OCI-LY7 (cell line): ENCODE results near the gene DNAJA3.

Experiments
- CTCF ChIP-seq: fragments of 200-600 bp; sonication (generic); conservative IDR thresholded peaks from 2 replicates; pipeline ENCODE4 v1.5.1; 2014; ENCODE audit warnings: mild to moderate bottlenecking, antibody characterized with exemption, low read length, moderate library complexity, mixed read lengths
- EZH2phosphoT487 ChIP-seq: fragments of 200-600 bp; sonication (generic); IDR thresholded peaks from 2 replicates; pipeline ENCODE4 v1.6.1; 2018; ENCODE audit warnings: low read depth, borderline replicate concordance, mild to moderate bottlenecking, mixed run types, antibody characterized with exemption, low read length, moderate library complexity, mixed read lengths

- TF ChIP-seq CTCF = no peak
- TF ChIP-seq EZH2phosphoT487 = no peak
Observed at GRCh38 chr16:4420505-4421105, 5.1 kb upstream of the DNAJA3 start.
